GM19395 (cell line): Measurements from ENCODE around the gene NELFCD.
"Not testable (repeated sequence)": the region's sequence is repeated elsewhere in the genome, so short reads cannot be mapped to it uniquely, and the experiment has no call there.

Experiments used
- ATAC-seq: cut with Tn5 transposase; IDR thresholded peaks from one replicate; pipeline ENCODE4 v1.9.1; 2021; ENCODE audit warnings: mild to moderate bottlenecking, moderate library complexity; ENCODE audit not compliant: unreplicated experiment

Gene NELFCD

DNA sequence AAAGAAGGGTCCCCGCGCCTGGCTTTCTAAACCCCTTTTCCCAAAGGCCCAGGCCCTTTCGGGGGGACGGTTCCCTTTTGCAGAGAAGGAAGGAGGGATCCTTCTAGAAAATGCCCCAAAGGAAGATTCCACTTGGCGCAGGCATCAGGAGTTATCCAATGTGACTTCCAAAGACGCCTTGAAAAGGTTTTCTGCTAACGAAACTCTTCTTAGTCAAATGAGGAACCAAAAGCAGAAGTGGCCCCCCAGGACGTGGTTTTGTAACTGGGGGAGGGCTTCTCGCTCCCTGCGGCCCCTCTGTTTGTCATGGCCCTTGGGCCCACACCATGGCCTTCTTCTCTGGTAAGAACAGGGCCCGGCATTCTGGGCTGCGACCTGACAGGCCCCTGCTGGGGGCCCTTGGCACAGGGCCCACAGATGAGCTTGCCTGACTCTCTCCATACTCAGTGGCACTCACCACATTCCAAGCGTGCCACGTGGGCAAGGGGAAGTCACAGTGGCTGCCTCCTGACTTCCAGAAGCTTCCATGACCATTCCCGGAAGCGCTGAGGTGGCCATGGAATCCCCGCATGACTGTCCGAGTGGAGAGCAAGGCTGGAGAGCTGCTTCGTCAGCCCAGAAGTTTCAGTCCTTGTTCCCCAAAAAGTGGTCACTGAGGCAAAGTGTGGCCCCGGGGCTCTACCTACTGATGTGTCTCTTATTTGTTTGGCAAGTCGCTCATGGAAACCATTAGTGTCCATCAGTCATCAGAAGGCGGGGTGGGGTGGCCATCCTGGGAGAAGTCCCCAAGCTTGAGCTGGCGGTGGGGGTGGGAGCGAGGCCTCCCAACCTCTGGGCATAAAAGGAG, 26.8 kb downstream of the NELFCD start:
- ATAC-seq = peak; percentile 44

DNA sequence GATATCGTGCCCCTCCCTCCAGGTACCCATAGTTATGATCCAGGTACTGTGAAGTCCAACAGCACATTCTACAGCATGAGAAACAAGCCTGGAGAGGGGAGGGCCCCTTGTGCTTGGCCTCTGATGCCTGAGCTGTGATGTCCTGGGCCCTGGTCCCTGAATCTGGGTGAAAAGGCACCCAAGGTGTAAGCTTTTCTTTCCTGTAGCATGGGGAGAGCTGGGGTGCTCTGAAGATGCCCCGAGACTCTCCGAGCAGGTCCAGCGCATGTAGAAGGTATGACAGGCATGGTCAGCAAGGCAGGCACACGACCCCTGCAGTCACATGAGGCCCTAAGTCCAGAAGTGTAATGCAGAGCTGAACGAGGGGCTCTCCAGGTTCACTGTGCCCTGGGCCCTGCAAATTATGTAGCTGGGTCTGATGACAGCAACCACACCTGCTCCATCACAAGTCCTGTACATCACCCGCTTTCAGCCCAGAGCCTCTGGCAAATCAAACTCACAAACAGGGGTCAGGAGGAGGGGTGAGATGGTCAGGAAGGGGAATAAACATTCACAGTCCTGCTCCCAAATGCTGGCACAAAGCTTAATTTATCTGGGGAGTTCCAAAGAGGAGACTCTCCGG, 27.8 kb downstream of the NELFCD start:
- ATAC-seq = no peak

DNA sequence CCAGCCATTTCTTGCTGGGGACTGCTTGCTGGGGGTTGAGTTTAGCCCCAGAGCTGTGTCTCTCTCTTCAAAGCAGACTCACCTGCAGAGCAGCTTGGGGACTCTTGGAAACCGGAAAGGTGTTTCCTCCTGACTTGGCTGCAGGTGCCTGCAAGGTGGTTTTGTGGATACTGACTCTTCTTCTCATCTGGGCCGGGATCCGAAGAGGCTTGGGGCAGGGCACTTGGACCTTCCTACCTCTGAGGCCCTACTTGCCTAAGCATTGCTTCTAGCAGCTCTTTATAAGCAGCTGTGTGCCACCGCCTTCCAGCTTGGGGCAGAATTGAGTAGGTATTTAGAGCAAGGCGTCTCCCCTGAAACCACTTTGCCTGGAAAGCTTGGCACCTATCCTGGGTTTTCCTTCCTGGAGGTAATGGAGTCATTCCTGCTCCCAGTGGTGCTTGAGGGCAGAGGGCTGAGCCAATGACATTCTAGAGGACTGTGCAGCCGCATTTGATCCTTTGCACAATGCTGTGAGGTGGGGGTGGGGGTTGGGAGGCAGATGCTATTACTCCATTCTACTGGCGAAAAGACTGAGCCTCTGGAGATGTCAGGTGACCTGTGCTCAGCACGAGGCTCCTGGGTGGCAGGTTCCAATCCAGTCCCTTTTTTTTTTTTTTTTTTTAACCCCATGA, 29.4 kb downstream of the NELFCD start:
- ATAC-seq = no peak

GRCh38 chr20:59010995-59011873, 30.2 kb downstream of the NELFCD start:
- no peak for ATAC-seq

DNA sequence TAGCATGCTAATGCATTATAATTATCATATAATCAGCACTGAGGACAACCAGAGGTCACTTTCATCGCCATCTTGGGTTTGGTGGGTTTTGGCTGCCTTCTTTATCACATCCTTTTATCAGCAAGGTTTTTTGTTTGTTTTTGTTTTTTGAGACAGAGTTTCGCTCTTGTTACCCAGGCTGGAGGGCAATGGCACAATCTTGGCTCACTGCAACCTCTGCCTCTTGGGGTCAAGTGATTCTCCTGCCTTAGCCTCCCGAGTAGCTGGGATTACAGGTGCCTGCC, 30.8 kb downstream of the NELFCD start:
- not testable (repeated sequence) for ATAC-seq

DNA sequence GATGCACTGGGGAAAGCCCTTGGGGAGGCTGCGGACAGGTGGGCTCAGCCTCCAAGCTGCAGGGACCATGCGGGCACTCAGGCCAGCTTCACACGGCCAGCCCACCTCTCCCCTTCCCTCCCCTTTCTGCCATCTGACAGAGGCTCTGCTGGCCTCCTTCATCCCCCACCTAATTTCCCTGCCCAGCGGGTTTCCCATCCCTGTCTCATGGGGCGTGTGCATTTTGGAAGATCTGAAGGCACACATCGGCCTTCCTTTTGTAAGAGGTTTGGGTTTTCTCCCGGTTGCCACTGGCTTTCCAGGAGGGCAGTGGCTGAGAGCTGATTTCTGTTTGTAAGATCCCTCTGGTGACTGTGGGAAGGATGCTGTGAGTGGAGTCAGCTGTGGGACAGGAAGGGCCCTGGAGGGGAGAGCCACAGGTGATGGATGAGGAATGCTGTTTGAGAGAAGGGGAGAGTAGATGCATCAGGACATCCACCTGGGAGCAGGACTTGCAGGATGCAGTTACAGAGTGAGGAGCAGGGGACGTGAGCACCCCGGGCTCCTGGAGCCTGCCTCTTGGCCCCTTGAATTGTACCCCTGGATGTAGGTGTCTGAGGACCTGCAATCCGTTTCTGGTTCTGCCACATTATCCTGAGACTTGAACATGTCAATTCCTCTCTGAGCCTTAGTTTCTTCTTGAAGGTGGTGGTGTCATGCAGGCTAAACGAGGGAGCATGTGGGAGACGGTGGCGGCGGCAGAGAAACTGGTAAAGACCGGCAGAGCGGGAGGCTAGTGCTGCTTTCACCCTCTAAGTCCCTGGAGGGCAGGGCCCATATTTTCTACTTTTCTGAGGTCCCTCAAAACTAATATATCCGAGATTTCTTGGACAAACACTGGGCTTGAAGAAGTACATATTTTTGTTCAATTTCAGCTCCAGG, 32.2 kb downstream of the NELFCD start:
- no peak for ATAC-seq

DNA sequence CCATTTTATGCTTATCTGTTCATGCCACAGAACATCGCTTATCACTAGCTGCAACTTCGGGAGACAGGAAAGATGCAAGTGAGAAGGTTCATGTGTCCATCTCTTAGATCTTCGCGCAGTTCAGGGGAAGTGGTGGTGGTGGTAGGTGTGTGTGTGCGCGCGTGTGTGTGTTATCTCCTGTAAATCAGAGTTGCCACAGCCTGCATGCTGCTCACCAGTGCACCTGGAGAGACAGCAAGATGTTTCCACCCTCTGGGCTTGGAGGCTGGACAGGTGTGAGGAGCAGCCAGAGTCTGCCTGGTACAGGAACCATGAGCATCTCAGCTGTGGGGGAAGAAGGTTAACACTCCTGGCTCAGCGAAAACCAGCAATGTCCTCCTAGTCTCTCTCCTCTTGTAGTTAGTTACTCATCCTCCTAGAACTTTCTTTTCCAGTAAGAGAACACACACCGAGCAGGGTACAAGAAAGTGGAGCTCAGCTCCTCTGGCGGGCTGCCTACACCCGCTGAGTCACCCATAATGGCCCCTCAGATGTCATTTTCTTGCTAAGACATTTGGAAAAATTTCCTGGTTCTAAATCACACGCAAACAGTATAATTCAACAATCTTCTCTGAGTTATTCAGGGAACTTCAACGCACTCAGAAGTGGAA, 33.0 kb downstream of the NELFCD start:
- ATAC-seq = no peak

- no peak for ATAC-seq
Measured at GRCh38 chr20:59014680-59015389, 33.8 kb downstream of the NELFCD start.

GRCh38 chr20:59015411-59015810, 34.4 kb downstream of the NELFCD start:
- no peak for ATAC-seq

DNA sequence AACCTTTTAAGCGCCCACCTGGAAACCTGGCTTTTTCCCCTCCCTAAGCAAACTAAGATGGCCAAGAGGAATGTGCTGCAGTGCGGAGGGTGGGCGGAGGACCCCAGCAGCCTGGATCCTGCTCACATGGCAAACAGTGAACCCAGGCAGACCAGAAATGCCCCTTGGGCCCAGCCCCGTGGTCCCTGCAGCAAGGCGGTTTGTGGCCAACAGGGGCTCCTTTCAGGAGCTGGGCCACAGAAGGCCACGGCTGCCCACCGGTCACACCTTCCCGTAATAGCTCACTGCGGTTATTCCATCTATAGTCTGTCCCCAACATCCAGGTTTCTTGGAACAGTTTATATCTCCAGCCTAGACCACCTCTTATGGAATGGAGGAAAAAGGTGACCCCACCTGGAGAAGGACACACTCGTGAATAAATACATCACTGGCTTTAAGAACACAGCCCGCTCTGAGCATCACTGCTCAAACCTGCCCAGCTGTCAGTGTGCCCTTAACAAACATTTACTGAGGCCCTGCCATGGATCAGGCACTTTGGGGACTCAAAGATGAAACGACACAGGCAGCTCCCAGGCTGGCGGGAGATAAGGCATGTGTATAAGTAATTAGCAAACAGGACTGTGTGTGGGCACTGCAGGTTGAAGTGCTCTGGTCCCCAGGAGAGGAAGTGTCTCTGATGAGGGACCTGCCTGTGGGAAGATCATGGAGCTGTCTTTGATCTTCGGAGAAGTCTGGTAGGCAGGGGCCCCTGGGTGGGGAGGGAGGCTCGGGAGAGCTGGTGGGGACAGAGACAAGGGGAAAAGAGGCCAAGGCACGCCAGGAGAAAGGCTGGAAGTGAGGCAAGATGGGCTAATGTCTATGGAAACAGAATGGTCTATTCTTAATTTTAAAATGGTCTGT, 35.0 kb downstream of the NELFCD start:
- ATAC-seq = no peak

- no peak for ATAC-seq
Measured at GRCh38 chr20:59016795-59017492, 35.9 kb downstream of the NELFCD start.

GRCh38 chr20:59017493-59018231, 36.6 kb downstream of the NELFCD start:
- ATAC-seq = no peak

- ATAC-seq = no peak
Measured at GRCh38 chr20:59018817-59019216, 37.8 kb downstream of the NELFCD start.

DNA sequence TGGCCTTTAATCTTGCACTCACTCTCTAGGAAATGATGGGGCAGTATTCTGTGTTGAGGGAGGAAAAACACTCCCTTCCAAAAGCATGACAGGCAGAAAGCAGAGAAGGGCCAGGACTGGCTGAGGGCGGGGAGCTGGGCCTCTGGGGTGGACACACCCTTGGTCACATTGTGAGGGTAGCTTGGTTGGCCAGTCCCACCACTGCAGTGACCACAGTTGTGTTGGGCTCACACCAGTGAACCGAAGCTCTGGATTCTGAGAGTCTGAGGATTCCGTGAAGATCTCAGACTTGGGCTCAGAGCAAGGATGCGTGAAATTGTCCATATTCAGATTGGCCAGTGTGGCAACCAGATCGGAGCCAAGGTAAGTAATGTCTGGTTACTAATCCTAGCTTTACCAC, 38.2 kb downstream of the NELFCD start, which contains the start of gene TUBB1:
TUBB1 (plus strand) TSS at position 213 of the 400 bp plus-strand sequence; CDS start at position 307, 94 bp downstream.
- ATAC-seq = no peak

DNA sequence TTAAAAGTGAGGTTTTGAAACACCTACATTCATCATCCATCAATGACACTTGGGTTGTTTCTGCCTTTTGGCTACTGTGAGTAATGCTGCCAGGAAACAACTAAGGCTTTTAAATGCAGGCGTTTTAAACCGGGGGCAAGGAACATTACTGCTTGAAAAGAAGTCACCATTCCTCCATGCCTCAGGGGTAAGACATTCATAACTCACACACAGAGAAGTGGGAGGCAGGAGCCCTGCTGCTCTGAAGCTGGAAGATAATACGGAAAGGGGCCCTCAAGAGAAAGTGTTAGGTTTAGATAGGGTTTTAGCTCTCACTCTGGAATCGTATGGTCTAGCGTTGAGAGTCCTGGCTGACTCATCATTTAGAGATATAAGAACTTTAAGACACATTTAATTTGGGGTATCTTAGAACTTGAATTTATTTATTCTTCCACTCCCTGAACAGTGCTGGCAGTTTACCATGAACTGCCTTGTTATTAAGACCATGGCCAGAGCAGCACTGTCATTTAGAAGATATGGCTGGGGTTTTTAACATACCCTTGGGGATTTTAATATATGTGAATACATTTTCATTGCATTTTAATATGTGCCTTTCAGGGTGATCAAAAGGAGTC, 40.0 kb downstream of the NELFCD start:
- ATAC-seq = no peak

- no peak for ATAC-seq
Measured at GRCh38 chr20:59022754-59023153, 41.7 kb downstream of the NELFCD start.
